HCT116 (cell line): ENCODE results near the gene COTL1. TPM values are rescaled to one million over a fixed set of nuclear protein-coding genes. Genes with fewer than 3 reads are reported as not detected.

Source experiments
- ATAC-seq: fragments of 200-7000 bp; cut with Tn5 transposase; 2 replicates; pipeline ENCODE4 v1.9.1; 2020; ENCODE audit warnings: mild to moderate bottlenecking, moderate library complexity
- BruUV-seq: library from RNA; stranded (reverse); fragments of 400-500 nt; replicated peaks from 2 replicates; lab custom pipeline; 2021; lab: Mats Ljungman, UMichigan
- CTCF ChIA-PET: fragments of 300-600 bp; sonication (Branson Sonifier 250); formaldehyde crosslinking; loops from one replicate; lab custom pipeline; 2021; ENCODE audit warnings: antibody characterized with exemption; lab: Charles Lee
- POLR2A ChIA-PET: fragments of 300-600, 350-600 bp; sonication (Branson Sonifier 250); formaldehyde crosslinking; loops from one replicate; lab custom pipeline; 2021; ENCODE audit warnings: antibody characterized with exemption; lab: Charles Lee
- RAD21 ChIA-PET, 2 experiments: fragments of 300-600 bp; sonication (Branson Sonifier 250); formaldehyde crosslinking; loops; one replicate each; lab custom pipeline; 2023; ENCODE audit warnings: low total read pairs in 2 of 2; ENCODE audit not compliant: uncharacterized antibody in 2 of 2, unreplicated experiment in 2 of 2, low non-redundant PET in 1 of 2; lab: Charles Lee
- DNase-seq: peaks from one replicate; pipeline ENCODE4 v3.0.0-alpha.2; 2010; ENCODE audit warnings: low read depth, low spot score
- H2AFZ ChIP-seq: fragments of 200-600 bp; shearing (Covaris generic), sonication (generic); 2 replicates; pipeline ENCODE4 v1.6.1; 2017; ENCODE audit warnings: low read depth, mixed run types, mixed read lengths, antibody characterized with exemption, low read length; ENCODE audit not compliant: poor library complexity, severe bottlenecking
- H3K27ac ChIP-seq: 2 replicates; pipeline ENCODE4 v1.5.1; 2012; ENCODE audit warnings: low read depth, low read length
- H3K27me3 ChIP-seq: fragments of 200-600 bp; sonication (generic); 2 replicates; pipeline ENCODE4 v1.6.1; 2016; ENCODE audit warnings: mixed run types, low read length, mixed read lengths; ENCODE audit not compliant: insufficient read depth
- H3K36me3 ChIP-seq, 2 experiments: fragments of 200-500 bp in 1 of 2; fragments of 200-600 bp in 1 of 2; sonication (Bioruptor generic) in 1 of 2; sonication (generic) in 1 of 2; 2 replicates each; pipeline versions ENCODE4 v1.5.1 to v1.6.1; 2014 to 2016; ENCODE audit warnings: low read length in 2 of 2, inconsistent platforms in 1 of 2, mixed read lengths in 1 of 2, mixed run types in 1 of 2; ENCODE audit not compliant: insufficient read depth in 2 of 2, control insufficient read depth in 1 of 2
- H3K4me1 ChIP-seq, 2 experiments: fragments of 200-600 bp in 1 of 2; sonication (generic) in 1 of 2; 2 replicates each; pipeline versions ENCODE4 v1.5.1 to v1.6.1; 2012 to 2017; ENCODE audit warnings: low read length in 2 of 2, inconsistent platforms in 1 of 2, mild to moderate bottlenecking in 1 of 2, mixed read lengths in 1 of 2, mixed run types in 1 of 2, moderate library complexity in 1 of 2; ENCODE audit not compliant: insufficient read depth in 2 of 2, control insufficient read depth in 1 of 2
- H3K4me2 ChIP-seq: fragments of 200-600 bp; sonication (generic); 2 replicates; pipeline ENCODE4 v1.6.1; 2017; ENCODE audit warnings: mixed run types, low read length, mixed read lengths
- H3K4me3 ChIP-seq, 2 experiments: fragments of 200-600 bp in 1 of 2; sonication (generic) in 1 of 2; replicated peaks in 1 of 2; 2 replicates each; pipeline ENCODE4 v1.5.1; 2011 to 2016; ENCODE audit warnings: low read length in 2 of 2, control low read depth in 1 of 2, low read depth in 1 of 2, mild to moderate bottlenecking in 1 of 2, mixed read lengths in 1 of 2, mixed run types in 1 of 2
- H3K79me2 ChIP-seq: fragments of 200-600 bp; sonication (generic); 2 replicates; pipeline ENCODE4 v1.6.1; 2017; ENCODE audit warnings: mild to moderate bottlenecking, mixed run types, low read length, moderate library complexity, mixed read lengths; ENCODE audit not compliant: insufficient read depth
- H3K9ac ChIP-seq: fragments of 200-600 bp; sonication (generic); 2 replicates; pipeline ENCODE4 v1.6.1; 2016; ENCODE audit warnings: low read length, mixed read lengths
- H3K9me2 ChIP-seq: fragments of 200-600 bp; sonication (generic), shearing (Covaris generic); 2 replicates; pipeline ENCODE4 v1.6.1; 2017; ENCODE audit warnings: mixed run types, mild to moderate bottlenecking, moderate library complexity; ENCODE audit not compliant: insufficient read depth
- H3K9me3 ChIP-seq, 2 experiments: fragments of 200-500 bp in 1 of 2; fragments of 200-600 bp in 1 of 2; sonication (Bioruptor generic) in 1 of 2; sonication (generic) in 1 of 2; 2 replicates each; pipeline ENCODE4 v1.6.1; 2014 to 2017; ENCODE audit warnings: low read length in 2 of 2, mixed read lengths in 2 of 2, inconsistent platforms in 1 of 2, low read depth in 1 of 2, mild to moderate bottlenecking in 1 of 2, mixed run types in 1 of 2, moderate library complexity in 1 of 2; ENCODE audit not compliant: control insufficient read depth in 1 of 2, insufficient read depth in 1 of 2
- H4K20me1 ChIP-seq: fragments of 200-600 bp; sonication (generic), shearing (Covaris generic); 2 replicates; pipeline ENCODE4 v1.6.1; 2017; ENCODE audit warnings: mixed run types, mild to moderate bottlenecking, moderate library complexity; ENCODE audit not compliant: insufficient read depth
- CBX3 ChIP-seq: IDR thresholded peaks from 2 replicates; pipeline ENCODE4 v1.6.1; 2012; ENCODE audit warnings: low read depth
- CEBPB ChIP-seq: IDR thresholded peaks from 2 replicates; pipeline ENCODE4 v1.6.1; 2012; ENCODE audit warnings: low read depth
- EZH2phosphoT487 ChIP-seq: fragments of 200-600 bp; IDR thresholded peaks from 2 replicates; pipeline ENCODE4 v1.6.1; 2018; ENCODE audit warnings: antibody characterized with exemption, borderline replicate concordance
- FOSL1 ChIP-seq: IDR thresholded peaks from 2 replicates; pipeline ENCODE4 v1.6.1; 2012; ENCODE audit warnings: low read depth
- POLR2AphosphoS5 ChIP-seq: IDR thresholded peaks from 2 replicates; pipeline ENCODE4 v1.6.1; 2011; ENCODE audit warnings: mild to moderate bottlenecking, low read depth, low read length, moderate library complexity
- SIN3A ChIP-seq: IDR thresholded peaks from 2 replicates; pipeline ENCODE4 v1.6.1; 2012; ENCODE audit warnings: low read depth
- SP1 ChIP-seq: IDR thresholded peaks from 2 replicates; pipeline ENCODE4 v1.6.1; 2012; ENCODE audit warnings: low read depth
- SRF ChIP-seq: IDR thresholded peaks from 2 replicates; pipeline ENCODE4 v1.6.1; 2012; ENCODE audit warnings: low read depth
- YY1 ChIP-seq: IDR thresholded peaks from 2 replicates; pipeline ENCODE4 v1.6.1; 2011; ENCODE audit warnings: low read length, low read depth, moderate library complexity, mild to moderate bottlenecking; ENCODE audit not compliant: insufficient replicate concordance; ENCODE audit errors: extremely low read depth
- intact Hi-C: fragments of 100-400 bp; cut with micrococcal nuclease; formaldehyde crosslinking; loops from 2 replicates; pipeline ENCODE4 v1.10.0; 2022
- total RNA-seq: library from RNA; stranded (reverse); gene quantifications from one replicate; pipeline ENCODE4 v1.2.1, GENCODE V29; 2021; ENCODE audit not compliant: unreplicated experiment
- TF ChIP-seq, protein P1 (sequence below): IDR thresholded peaks from 2 replicates; pipeline ENCODE4 v1.6.1; 2012
- TF ChIP-seq, protein P2 (sequence below): IDR thresholded peaks from 2 replicates; pipeline ENCODE4 v1.6.1; 2012
- TF ChIP-seq, protein P3 (sequence below), 3 experiments: fragments of 200-600 bp in 1 of 3; sonication (generic) in 1 of 3; IDR thresholded peaks in 2 of 3; conservative IDR thresholded peaks in 1 of 3; 2 replicates each; pipeline ENCODE4 v1.5.1; 2012 to 2017; ENCODE audit warnings: low read depth in 2 of 3, low read length in 2 of 3, antibody characterized with exemption in 1 of 3, borderline replicate concordance in 1 of 3, control low read depth in 1 of 3, mild to moderate bottlenecking in 1 of 3, mixed read lengths in 1 of 3, mixed run types in 1 of 3, moderate library complexity in 1 of 3; ENCODE audit not compliant: insufficient read depth in 1 of 3

The COTL1 gene
- total RNA-seq, 1 experiment from 2014 or later = 276 TPM

DNA sequence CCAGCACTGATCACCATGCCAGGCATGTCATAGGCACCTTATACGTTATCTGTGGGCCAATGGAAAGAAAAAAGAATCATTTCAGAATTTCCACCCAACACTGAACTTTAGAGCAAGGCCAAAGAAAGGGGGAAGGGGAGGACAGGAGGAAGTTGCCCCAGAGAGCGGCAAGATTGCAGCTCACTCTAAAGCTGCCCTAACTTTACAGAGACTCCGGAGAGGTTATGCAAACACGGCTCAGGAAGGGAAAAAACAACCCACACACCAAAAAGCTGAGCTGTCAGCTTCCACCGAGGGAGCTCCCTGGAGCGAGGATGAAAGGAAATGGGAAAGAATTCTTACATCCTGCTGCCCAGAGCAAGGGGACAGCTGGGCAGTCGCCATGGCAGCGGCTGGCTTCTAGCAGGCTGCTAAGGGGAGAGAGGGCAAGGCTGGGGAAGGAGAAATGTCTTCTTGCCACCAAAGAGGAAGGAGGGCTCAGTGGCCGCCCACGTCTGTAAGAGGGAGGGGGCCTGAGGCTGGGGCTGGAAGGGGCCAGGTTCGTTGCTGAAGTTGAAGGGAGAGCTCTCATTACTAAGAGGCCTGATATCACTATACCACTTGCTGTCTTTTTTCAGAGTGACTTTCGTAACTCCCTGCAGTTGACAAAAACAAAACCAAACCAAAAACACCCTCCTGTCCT is 18.2 kb downstream of the COTL1 start:
- DNase-seq = no peak
- ATAC-seq = no peak
- ChIA-PET RAD21 (no interaction called here), CTCF (no interaction called here)
- no peaks in the 10 kb centered on the region for H3K27me3 ChIP-seq
- TF ChIP-seq, protein P1, sequence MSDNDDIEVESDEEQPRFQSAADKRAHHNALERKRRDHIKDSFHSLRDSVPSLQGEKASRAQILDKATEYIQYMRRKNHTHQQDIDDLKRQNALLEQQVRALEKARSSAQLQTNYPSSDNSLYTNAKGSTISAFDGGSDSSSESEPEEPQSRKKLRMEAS = no peak
- TF ChIP-seq FOSL1 (no peak), SRF (no peak), CEBPB (no peak), SIN3A (no peak), SP1 (no peak), YY1 (no peak), CBX3 (no peak), POLR2AphosphoS5 (no peak), EZH2phosphoT487 (no peak)
- TF ChIP-seq, protein P2, sequence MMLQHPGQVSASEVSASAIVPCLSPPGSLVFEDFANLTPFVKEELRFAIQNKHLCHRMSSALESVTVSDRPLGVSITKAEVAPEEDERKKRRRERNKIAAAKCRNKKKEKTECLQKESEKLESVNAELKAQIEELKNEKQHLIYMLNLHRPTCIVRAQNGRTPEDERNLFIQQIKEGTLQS = no peak
- TF ChIP-seq, protein P3, sequence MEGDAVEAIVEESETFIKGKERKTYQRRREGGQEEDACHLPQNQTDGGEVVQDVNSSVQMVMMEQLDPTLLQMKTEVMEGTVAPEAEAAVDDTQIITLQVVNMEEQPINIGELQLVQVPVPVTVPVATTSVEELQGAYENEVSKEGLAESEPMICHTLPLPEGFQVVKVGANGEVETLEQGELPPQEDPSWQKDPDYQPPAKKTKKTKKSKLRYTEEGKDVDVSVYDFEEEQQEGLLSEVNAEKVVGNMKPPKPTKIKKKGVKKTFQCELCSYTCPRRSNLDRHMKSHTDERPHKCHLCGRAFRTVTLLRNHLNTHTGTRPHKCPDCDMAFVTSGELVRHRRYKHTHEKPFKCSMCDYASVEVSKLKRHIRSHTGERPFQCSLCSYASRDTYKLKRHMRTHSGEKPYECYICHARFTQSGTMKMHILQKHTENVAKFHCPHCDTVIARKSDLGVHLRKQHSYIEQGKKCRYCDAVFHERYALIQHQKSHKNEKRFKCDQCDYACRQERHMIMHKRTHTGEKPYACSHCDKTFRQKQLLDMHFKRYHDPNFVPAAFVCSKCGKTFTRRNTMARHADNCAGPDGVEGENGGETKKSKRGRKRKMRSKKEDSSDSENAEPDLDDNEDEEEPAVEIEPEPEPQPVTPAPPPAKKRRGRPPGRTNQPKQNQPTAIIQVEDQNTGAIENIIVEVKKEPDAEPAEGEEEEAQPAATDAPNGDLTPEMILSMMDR (IDR thresholded peaks at IDR 0.05 in 2 of 3, conservative IDR thresholded peaks at IDR 0.05 in 1 of 3; ENCODE audit: borderline replicate concordance in 1 of 3, insufficient read depth in 1 of 3, low read depth in 2 of 3, low read length in 2 of 3) = no peak
- TF ChIP-seq, all 23 proteins: peak for 0
- intact Hi-C loops = no loop called here
- Histone ChIP-seq H3K27ac (no peak overlapping the region), H3K9me2 (no peaks in the 10 kb centered on the region), H3K4me2 (no peak overlapping the region), H3K9ac (no peak overlapping the region), H3K79me2 (peaks cover 88% of the 10 kb centered on the region), H3K4me1 (peaks cover 35 to 43% of the 10 kb centered on the region in 2 experiments), H2AFZ (no peak overlapping the region), H3K4me3 (no peak overlapping the region), H3K36me3 (no peaks in the 10 kb centered on the region), H4K20me1 (peaks cover 4% of the 10 kb centered on the region; the same call in 1 of the 2 replicates), H3K9me3 (no peaks in the 10 kb centered on the region)
- POLR2A ChIA-PET = no interaction called here
- no TSS peak for BruUV-seq
